Stomach (tissue), 4 donors: ENCODE data around the gene SMIM14.

ENCODE experiments used
- CTCF ChIP-seq, 7 experiments: fragments of 450-650 bp in 4 of 7; fragments of 200-600 bp in 3 of 7; sonication (generic) in 3 of 7; IDR thresholded peaks; one replicate each; pipeline ENCODE4 v1.5.1; 2016 to 2019; ENCODE audit warnings: antibody characterized with exemption in 7 of 7, control low read depth in 2 of 7, mild to moderate bottlenecking in 1 of 7
- POLR2A ChIP-seq, 4 donors: fragments of 450-650 bp; IDR thresholded peaks; one replicate each; pipeline ENCODE4 v1.6.1; 2016; ENCODE audit warnings: antibody characterized with exemption in 4 of 4, control low read depth in 2 of 4, mild to moderate bottlenecking in 1 of 4, moderate library complexity in 1 of 4
- POLR2AphosphoS5 ChIP-seq, 3 donors: sonication (generic); formaldehyde crosslinking; IDR thresholded peaks; one replicate each; pipeline ENCODE4 v1.6.1; 2016; ENCODE audit warnings: antibody characterized with exemption in 3 of 3

- TF ChIP-seq CTCF (IDR thresholded peaks at IDR 0.05) (no peak), POLR2AphosphoS5 (IDR thresholded peaks at IDR 0.05) (no peak), POLR2A (IDR thresholded peaks at IDR 0.05) (no peak)
These were observed 108.0 kb downstream of the SMIM14 start for GRCh38 chr4:39530682-39531081.
